Nucleus accumbens (tissue), 56 donors: Measurements from ENCODE around the gene SBNO2.
"Not testable (repeated sequence)": the region's sequence is repeated elsewhere in the genome, so short reads cannot be mapped to it uniquely, and the experiment has no call there.

Source experiments
- DNase-seq, 56 donors: peaks; one replicate each; lab custom pipeline; 2025; lab: John Stamatoyannopoulos, UW

SBNO2 gene

GRCh38 chr19:1206864-1207450 lies 32.9 kb upstream of the SBNO2 start:
- DNase-seq: peak in 7 of 56 donors; percentile 25 to 46 (median 43)

GRCh38 chr19:1206150-1206863 lies 32.2 kb upstream of the SBNO2 start:
- no peak for DNase-seq

- DNase-seq: peak; percentile 75 to 99 (median 97)
These were observed 31.3 kb upstream of the SBNO2 start, which contains the start of gene STK11 for GRCh38 chr19:1205114-1206099. TSS of gene STK11 (plus strand) at chr19:1205778. CDS start at chr19:1206914, 1,136 bp downstream.

GRCh38 chr19:1200614-1201013 lies 26.5 kb upstream of the SBNO2 start:
- DNase-seq: not testable (repeated sequence)

GRCh38 chr19:1199531-1199930 lies 25.5 kb upstream of the SBNO2 start:
- DNase-seq: no peak

- no peak for DNase-seq
These were observed 15.4 kb upstream of the SBNO2 start for GRCh38 chr19:1189419-1189818.

GRCh38 chr19:1183543-1184172 lies 9.6 kb upstream of the SBNO2 start:
- DNase-seq: no peak

GRCh38 chr19:1182727-1183126 lies 8.7 kb upstream of the SBNO2 start:
- no peak for DNase-seq

- DNase-seq: no peak
These were observed 8.0 kb upstream of the SBNO2 start for GRCh38 chr19:1182068-1182467.

GRCh38 chr19:1181606-1182005 lies 7.5 kb upstream of the SBNO2 start:
- DNase-seq: no peak

GRCh38 chr19:1177322-1178114 lies 3.5 kb upstream of the SBNO2 start:
- DNase-seq: no peak

GRCh38 chr19:1173159-1173844 lies 766 bp downstream of the SBNO2 start:
- DNase-seq: peak in 2 of 56 donors; percentile 9 to 20

GRCh38 chr19:1172353-1173158 lies 1.5 kb downstream of the SBNO2 start:
- DNase-seq: peak in 27 of 56 donors; percentile 6 to 69 (median 22)

GRCh38 chr19:1171755-1172352 lies 2.2 kb downstream of the SBNO2 start:
- peak in 2 of 56 donors; percentile 3 to 37 for DNase-seq

GRCh38 chr19:1170938-1171754 lies 2.9 kb downstream of the SBNO2 start:
- peak in 23 of 56 donors; percentile 2 to 59 (median 21) for DNase-seq

- DNase-seq: no peak
These were observed 3.9 kb downstream of the SBNO2 start for GRCh38 chr19:1169921-1170885.
